Measurements from ENCODE around the gene KMT2A. TPM values are rescaled to one million over a fixed set of nuclear protein-coding genes. Genes with fewer than 3 reads are reported as not detected.

The KMT2A gene
- total RNA-seq, 1 experiment from 2014 or later, result 62.0 TPM

- no peak overlapping the region for H2AFZ ChIP-seq (ENCODE audit: low read length)
- H3K79me1 ChIP-seq (ENCODE audit: insufficient read depth, low read depth, low read length, poor library complexity, severe bottlenecking), result no peaks in the 10 kb centered on the region
- H3K56ac ChIP-seq (ENCODE audit: insufficient read length, low read depth, low read length), result no peak overlapping the region
- H2BK5ac ChIP-seq (ENCODE audit: insufficient read length, low read length), result no peak overlapping the region
- Mint-ChIP-seq H3K27ac (peak overlapping the region in 1 of 3 experiments; percentile 84; a peak in 1 of 7 replicates), H3K27me3 (ENCODE audit: low read depth) (no peaks in the 10 kb centered on the region), H3K4me3 (no peak overlapping the region), H3K36me3 (ENCODE audit: insufficient read depth in 1 of 3, low read depth in 3 of 3) (peaks cover 31 to 66% (median 63%) of the 10 kb centered on the region in 3 experiments; a peak in 6 of 7 replicates), H3K4me1 (peaks cover 10 to 12% of the 10 kb centered on the region in 2 experiments), H3K9me3 (no peaks in the 10 kb centered on the region)
- no peak overlapping the region for H3K14ac ChIP-seq (ENCODE audit: insufficient read depth, low read length)
- no peak overlapping the region for H3K23ac ChIP-seq (ENCODE audit: insufficient read length, low read depth, low read length)
- H3K18ac ChIP-seq (ENCODE audit: insufficient read length, low read depth, low read length), result no peak overlapping the region
- no peak overlapping the region for H3K27ac ChIP-seq (ENCODE audit: insufficient read length, low read depth, low read length)
- no peak overlapping the region for H4K8ac ChIP-seq (replicated peaks; ENCODE audit: insufficient read length, low read depth, low read length)
- H3K9ac ChIP-seq (ENCODE audit: extremely low read depth, insufficient read length, low read length), result no peak overlapping the region
- H3K23me2 ChIP-seq (ENCODE audit: insufficient read length, low read depth, low read length, poor library complexity, severe bottlenecking), result no peaks in the 10 kb centered on the region
- H2BK20ac ChIP-seq (ENCODE audit: low read depth, low read length, poor library complexity, severe bottlenecking), result no peak overlapping the region
- no peak overlapping the region for H3K4me2 ChIP-seq (ENCODE audit: insufficient read depth, insufficient read length, low read length)
- H3K4ac ChIP-seq (ENCODE audit: low read depth, low read length), result no peak overlapping the region
- no CpG with 5 or more reads among the region's 6 CpGs for WGBS (ENCODE audit: extremely low coverage, insufficient read length, low lambda C conversion rate)
- no peaks in the 10 kb centered on the region for H3K79me2 ChIP-seq (ENCODE audit: insufficient read depth, low read length)
- H4K20me1 ChIP-seq (ENCODE audit: control insufficient read depth, insufficient read depth, insufficient read length), result no peaks in the 10 kb centered on the region
- no peak overlapping the region for H2AK5ac ChIP-seq (ENCODE audit: insufficient read length, low read length)
- H2BK120ac ChIP-seq (ENCODE audit: low read depth, low read length, poor library complexity, severe bottlenecking), result no peak overlapping the region
- peak; percentile 55; the same call in 2 of the 3 replicates for TF ChIP-seq CTCF (conservative IDR thresholded peaks at IDR 0.05)
- no peak overlapping the region for H2BK12ac ChIP-seq (ENCODE audit: insufficient read length, low read depth, low read length)
- H3K4me1 ChIP-seq (ENCODE audit: insufficient read depth, low read length), result no peaks in the 10 kb centered on the region
- H3T11ph ChIP-seq (ENCODE audit: low read length), result no peak overlapping the region
- no peak overlapping the region for H2BK15ac ChIP-seq (ENCODE audit: low read depth, low read length)
- no peak overlapping the region for H4K5ac ChIP-seq (ENCODE audit: insufficient read length, low read depth, low read length)
- H4K91ac ChIP-seq (ENCODE audit: insufficient read length, low read depth, low read length), result no peak overlapping the region
- no peaks in the 10 kb centered on the region for H3K9me3 ChIP-seq (ENCODE audit: control insufficient read depth, low read depth, low read length)
- H3K27me3 ChIP-seq (ENCODE audit: insufficient read depth, low read length), result no peaks in the 10 kb centered on the region
- peak; percentile 62 for DNase-seq
Observed at GRCh38 chr11:118522571-118523072, 86.3 kb downstream of the KMT2A start.
